Stimulated activated CD8-positive, alpha-beta memory T cell treated with anti-CD3 and anti-CD28 coated beads, Interleukin-7, amount 100 ng/mL, for 24 hours (primary cell): Measurements from ENCODE around the gene CCNG1.
"Not testable (repeated sequence)": the region's sequence is repeated elsewhere in the genome, so short reads cannot be mapped to it uniquely, and the experiment has no call there.

Experiments
- DNase-seq: peaks from one replicate; pipeline ENCODE4 v3.0.0-alpha.2; 2020; ENCODE audit warnings: low read depth

CCNG1 gene

GRCh38 chr5:163437309-163438182 is at the start of gene CCNG1:
Gene CCNG1, plus strand, starts transcription at chr5:163437595. Its CDS starts 1,662 bp downstream, at chr5:163439257.
- DNase-seq: peak; percentile 69

- DNase-seq: no peak
Observed at GRCh38 chr5:163395792-163396191, 41.6 kb upstream of the CCNG1 start.

- not testable (repeated sequence) for DNase-seq
Observed at GRCh38 chr5:163396818-163397340, 40.5 kb upstream of the CCNG1 start.

- DNase-seq: no peak
Observed at GRCh38 chr5:163397354-163397753, 40.0 kb upstream of the CCNG1 start.

GRCh38 chr5:163399923-163400322 is 37.5 kb upstream of the CCNG1 start:
- no peak for DNase-seq

- DNase-seq: no peak
Observed at GRCh38 chr5:163401271-163401670, 36.1 kb upstream of the CCNG1 start.

GRCh38 chr5:163402007-163402406 is 35.4 kb upstream of the CCNG1 start:
- DNase-seq: no peak

- no peak for DNase-seq
Observed at GRCh38 chr5:163404364-163405173, 32.8 kb upstream of the CCNG1 start.

GRCh38 chr5:163407034-163407655 is 30.2 kb upstream of the CCNG1 start:
- DNase-seq: no peak

- DNase-seq: peak; percentile 22
Observed at GRCh38 chr5:163408311-163408923, 29.0 kb upstream of the CCNG1 start.

- DNase-seq: no peak
Observed at GRCh38 chr5:163409384-163409783, 28.0 kb upstream of the CCNG1 start.

- no peak for DNase-seq
Observed at GRCh38 chr5:163410505-163410904, 26.9 kb upstream of the CCNG1 start.

GRCh38 chr5:163415673-163416072 is 21.7 kb upstream of the CCNG1 start:
- DNase-seq: not testable (repeated sequence)

GRCh38 chr5:163424836-163425235 is 12.6 kb upstream of the CCNG1 start:
- DNase-seq: no peak

GRCh38 chr5:163426128-163426527 is 11.3 kb upstream of the CCNG1 start:
- DNase-seq: not testable (repeated sequence)

GRCh38 chr5:163432544-163432943 is 4.9 kb upstream of the CCNG1 start:
- no peak for DNase-seq

- no peak for DNase-seq
Observed at GRCh38 chr5:163433271-163433670, 4.1 kb upstream of the CCNG1 start.

- no peak for DNase-seq
Observed at GRCh38 chr5:163434401-163434866, 3.0 kb upstream of the CCNG1 start.

GRCh38 chr5:163436515-163436914 is 880 bp upstream of the CCNG1 start:
- no peak for DNase-seq

- no peak for DNase-seq
Observed at GRCh38 chr5:163437011-163437308, 435 bp upstream of the CCNG1 start.

GRCh38 chr5:163439092-163439425 is 1.7 kb downstream of the CCNG1 start:
- DNase-seq: no peak

GRCh38 chr5:163440954-163441353 is 3.6 kb downstream of the CCNG1 start:
- no peak for DNase-seq
